GM19328 (cell line): Measurements from ENCODE around the gene SLC22A15.
A peak's percentile ranks its signal among the peaks of the same experiment; 100 is the strongest.

ENCODE experiments used
- ATAC-seq: cut with Tn5 transposase; IDR thresholded peaks from one replicate; pipeline ENCODE4 v1.9.1; 2021; ENCODE audit warnings: mild to moderate bottlenecking, moderate library complexity; ENCODE audit not compliant: unreplicated experiment

Gene SLC22A15

GRCh38 chr1:116099379-116099778 lies 123.1 kb downstream of the SLC22A15 start:
- no peak for ATAC-seq

GRCh38 chr1:116099919-116100318 lies 123.6 kb downstream of the SLC22A15 start:
- no peak for ATAC-seq

- ATAC-seq, result no peak
Observed at GRCh38 chr1:116104667-116105066, 128.4 kb downstream of the SLC22A15 start.

- no peak for ATAC-seq
Observed at GRCh38 chr1:116105996-116106395, 129.7 kb downstream of the SLC22A15 start.

GRCh38 chr1:116106646-116107045 lies 130.3 kb downstream of the SLC22A15 start:
- no peak for ATAC-seq

GRCh38 chr1:116107371-116107770 lies 131.1 kb downstream of the SLC22A15 start:
- no peak for ATAC-seq

- ATAC-seq, result peak; percentile 57
Observed at GRCh38 chr1:116110567-116111523, 134.5 kb downstream of the SLC22A15 start, which contains the start of gene MAB21L3. Gene MAB21L3 (plus strand): TSS chr1:116111399. CDS start chr1:116112616, 1,217 bp downstream.

GRCh38 chr1:116111524-116112021 lies 135.3 kb downstream of the SLC22A15 start:
- ATAC-seq, result no peak

- ATAC-seq, result no peak
Observed at GRCh38 chr1:116112388-116113140, 136.3 kb downstream of the SLC22A15 start.

GRCh38 chr1:116113615-116114014 lies 137.3 kb downstream of the SLC22A15 start:
- no peak for ATAC-seq

GRCh38 chr1:116115476-116116439 lies 139.4 kb downstream of the SLC22A15 start:
- no peak for ATAC-seq

- ATAC-seq, result no peak
Observed at GRCh38 chr1:116118471-116118870, 142.2 kb downstream of the SLC22A15 start.
